Chondrocyte (in vitro differentiated cells): Measurements from ENCODE around the gene MIB2. TPM values are rescaled to one million over a fixed set of nuclear protein-coding genes. Genes with fewer than 3 reads are reported as not detected.

Experiments used
- DNase-seq: peaks from one replicate; pipeline ENCODE4 v3.0.0; 2021; ENCODE audit warnings: mixed read lengths, low spot score
- H3K27ac Mint-ChIP-seq: one replicate; pipeline ENCODE4 v1.8.0; 2021; ENCODE audit warnings: mild to moderate bottlenecking, moderate library complexity, mixed read lengths; ENCODE audit not compliant: unreplicated experiment
- H3K27me3 Mint-ChIP-seq: 2 replicates; pipeline ENCODE4 v1.8.0; 2021; ENCODE audit warnings: low read depth, mixed read lengths
- H3K36me3 Mint-ChIP-seq: 2 replicates; pipeline ENCODE4 v1.8.0; 2021; ENCODE audit warnings: low read depth, mixed read lengths
- H3K4me1 Mint-ChIP-seq: 2 replicates; pipeline ENCODE4 v1.8.0; 2021; ENCODE audit warnings: low read depth, mild to moderate bottlenecking, mixed read lengths
- H3K4me3 Mint-ChIP-seq: one replicate; pipeline ENCODE4 v1.8.0; 2021; ENCODE audit warnings: mild to moderate bottlenecking, moderate library complexity, mixed read lengths; ENCODE audit not compliant: unreplicated experiment
- H3K9me3 Mint-ChIP-seq: 2 replicates; pipeline ENCODE4 v1.8.0; 2021; ENCODE audit warnings: low read depth, mixed read lengths
- CTCF ChIP-seq: fragments of 200-600 bp; sonication (generic); IDR thresholded peaks from 2 replicates; pipeline ENCODE4 v1.5.0; 2021; ENCODE audit warnings: antibody characterized with exemption, mild to moderate bottlenecking, moderate library complexity
- total RNA-seq: library from RNA; stranded (reverse); gene quantifications from 3 replicates; pipeline ENCODE4 v1.2.1, GENCODE V29; 2021

Gene MIB2
- total RNA-seq, 1 donor from 2014 or later, result 73.8 TPM

- Mint-ChIP-seq H3K36me3 (no peaks in the 10 kb centered on the region), H3K4me3 (no peak overlapping the region), H3K9me3 (no peaks in the 10 kb centered on the region), H3K4me1 (no peaks in the 10 kb centered on the region), H3K27ac (no peak overlapping the region), H3K27me3 (no peaks in the 10 kb centered on the region)
- DNase-seq, result no peak
- no peak for TF ChIP-seq CTCF
Observed at GRCh38 chr1:1605724-1606123, 9.6 kb upstream of the MIB2 start.

- no peaks in the 10 kb centered on the region for H3K4me1 Mint-ChIP-seq
- H3K27ac Mint-ChIP-seq, result no peak overlapping the region
- H3K27me3 Mint-ChIP-seq, result no peaks in the 10 kb centered on the region
- TF ChIP-seq CTCF, result no peak
- H3K4me3 Mint-ChIP-seq, result no peak overlapping the region
- peak; percentile 80 for DNase-seq
- H3K36me3 Mint-ChIP-seq, result no peaks in the 10 kb centered on the region
- no peaks in the 10 kb centered on the region for H3K9me3 Mint-ChIP-seq
Observed at GRCh38 chr1:1606232-1606631, 9.1 kb upstream of the MIB2 start.

- Mint-ChIP-seq H3K4me1 (peaks cover 16% of the 10 kb centered on the region), H3K27ac (no peak overlapping the region), H3K36me3 (peaks cover 3% of the 10 kb centered on the region), H3K27me3 (no peaks in the 10 kb centered on the region), H3K4me3 (no peak overlapping the region), H3K9me3 (no peaks in the 10 kb centered on the region)
- DNase-seq, result no peak
- no peak for TF ChIP-seq CTCF
Observed at GRCh38 chr1:1609822-1610485, 5.3 kb upstream of the MIB2 start.

GRCh38 chr1:1610796-1611195 lies 4.5 kb upstream of the MIB2 start:
- Mint-ChIP-seq H3K9me3 (no peaks in the 10 kb centered on the region), H3K4me1 (peaks cover 17% of the 10 kb centered on the region), H3K27me3 (no peaks in the 10 kb centered on the region), H3K4me3 (no peak overlapping the region), H3K36me3 (peaks cover 3% of the 10 kb centered on the region), H3K27ac (no peak overlapping the region)
- TF ChIP-seq CTCF, result no peak
- no peak for DNase-seq

GRCh38 chr1:1612104-1612400 lies 3.2 kb upstream of the MIB2 start:
- no peaks in the 10 kb centered on the region for H3K27me3 Mint-ChIP-seq
- no peak overlapping the region for H3K27ac Mint-ChIP-seq
- no peak for TF ChIP-seq CTCF
- no peak overlapping the region for H3K4me3 Mint-ChIP-seq
- H3K9me3 Mint-ChIP-seq, result no peaks in the 10 kb centered on the region
- peaks cover 24% of the 10 kb centered on the region for H3K4me1 Mint-ChIP-seq
- no peak for DNase-seq
- H3K36me3 Mint-ChIP-seq, result peaks cover 3% of the 10 kb centered on the region
